ENCODE results near the gene ZBTB32. TPM values are rescaled to one million over a fixed set of nuclear protein-coding genes. Genes with fewer than 3 reads are reported as not detected.
"Not testable (repeated sequence)": the region's sequence is repeated elsewhere in the genome, so short reads cannot be mapped to it uniquely, and the experiment has no call there.

The ZBTB32 gene, protein sequence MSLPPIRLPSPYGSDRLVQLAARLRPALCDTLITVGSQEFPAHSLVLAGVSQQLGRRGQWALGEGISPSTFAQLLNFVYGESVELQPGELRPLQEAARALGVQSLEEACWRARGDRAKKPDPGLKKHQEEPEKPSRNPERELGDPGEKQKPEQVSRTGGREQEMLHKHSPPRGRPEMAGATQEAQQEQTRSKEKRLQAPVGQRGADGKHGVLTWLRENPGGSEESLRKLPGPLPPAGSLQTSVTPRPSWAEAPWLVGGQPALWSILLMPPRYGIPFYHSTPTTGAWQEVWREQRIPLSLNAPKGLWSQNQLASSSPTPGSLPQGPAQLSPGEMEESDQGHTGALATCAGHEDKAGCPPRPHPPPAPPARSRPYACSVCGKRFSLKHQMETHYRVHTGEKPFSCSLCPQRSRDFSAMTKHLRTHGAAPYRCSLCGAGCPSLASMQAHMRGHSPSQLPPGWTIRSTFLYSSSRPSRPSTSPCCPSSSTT
- not detected for polyA plus RNA-seq (2012; ENCODE audit: insufficient read depth, insufficient read length, low read depth)

DNA sequence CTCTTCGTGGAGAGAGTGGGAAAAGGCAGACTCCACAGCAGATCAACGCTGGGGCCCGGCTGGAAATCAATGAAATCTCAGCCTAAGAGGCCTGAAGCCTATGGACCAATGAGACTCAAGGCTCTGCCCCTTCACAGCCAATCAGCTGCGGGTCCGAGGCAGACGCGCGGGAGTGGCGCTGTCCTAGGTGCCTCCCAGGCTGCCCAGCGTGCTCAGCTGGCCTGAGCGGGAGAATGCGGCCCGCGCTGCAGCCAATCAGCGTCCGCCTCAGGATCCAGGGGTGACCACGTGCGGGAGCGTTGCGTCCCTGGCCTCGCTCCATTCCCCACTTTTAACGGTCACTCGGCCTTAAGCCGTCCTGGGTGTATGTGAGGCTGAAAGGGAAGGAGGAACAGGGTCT is at the start of gene ZBTB32:
TSS of gene ZBTB32 (plus strand) at position 341 of the 400 bp plus-strand sequence. CDS start 10,069 bp downstream, outside the sequence.
- TF ChIP-seq, protein P1, sequence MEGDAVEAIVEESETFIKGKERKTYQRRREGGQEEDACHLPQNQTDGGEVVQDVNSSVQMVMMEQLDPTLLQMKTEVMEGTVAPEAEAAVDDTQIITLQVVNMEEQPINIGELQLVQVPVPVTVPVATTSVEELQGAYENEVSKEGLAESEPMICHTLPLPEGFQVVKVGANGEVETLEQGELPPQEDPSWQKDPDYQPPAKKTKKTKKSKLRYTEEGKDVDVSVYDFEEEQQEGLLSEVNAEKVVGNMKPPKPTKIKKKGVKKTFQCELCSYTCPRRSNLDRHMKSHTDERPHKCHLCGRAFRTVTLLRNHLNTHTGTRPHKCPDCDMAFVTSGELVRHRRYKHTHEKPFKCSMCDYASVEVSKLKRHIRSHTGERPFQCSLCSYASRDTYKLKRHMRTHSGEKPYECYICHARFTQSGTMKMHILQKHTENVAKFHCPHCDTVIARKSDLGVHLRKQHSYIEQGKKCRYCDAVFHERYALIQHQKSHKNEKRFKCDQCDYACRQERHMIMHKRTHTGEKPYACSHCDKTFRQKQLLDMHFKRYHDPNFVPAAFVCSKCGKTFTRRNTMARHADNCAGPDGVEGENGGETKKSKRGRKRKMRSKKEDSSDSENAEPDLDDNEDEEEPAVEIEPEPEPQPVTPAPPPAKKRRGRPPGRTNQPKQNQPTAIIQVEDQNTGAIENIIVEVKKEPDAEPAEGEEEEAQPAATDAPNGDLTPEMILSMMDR (IDR thresholded peaks at IDR 0.05; ENCODE audit: low read depth, low read length) = no peak
- no peak within 1 kb of the TSS for H3K4me3 ChIP-seq (ENCODE audit: low read depth, low read length)
- H3K4me1 ChIP-seq = no peaks in the 10 kb centered on the region
- peaks cover 8% of the 10 kb centered on the region for H3K27me3 ChIP-seq
- H3K36me3 ChIP-seq = no peaks in the 10 kb centered on the region
- H3K9me3 ChIP-seq = no peaks in the 10 kb centered on the region
- DNase-seq = no peak

DNA sequence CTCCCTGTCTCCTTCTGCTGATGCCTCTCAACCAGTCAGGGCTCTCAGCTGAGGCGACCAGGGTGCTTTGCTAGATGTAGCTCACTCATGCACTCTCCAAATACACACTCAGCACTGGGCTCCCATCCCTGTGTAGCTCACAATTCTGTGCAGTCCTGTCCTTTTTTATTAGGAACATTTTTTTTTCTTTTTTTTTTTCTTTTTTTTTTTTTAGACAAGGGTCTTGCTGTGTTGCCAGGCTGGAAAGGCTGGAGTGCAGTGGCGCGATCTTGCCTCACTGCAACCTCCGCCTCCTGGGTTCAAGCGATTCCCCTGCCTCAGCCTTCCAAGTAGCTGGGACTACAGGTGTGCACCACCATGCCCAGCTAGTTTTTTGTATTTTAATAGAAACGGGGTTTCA is 49.5 kb upstream of the ZBTB32 start:
- not testable (repeated sequence) for H3K9me3 ChIP-seq; DNase-seq; H3K4me3 ChIP-seq (ENCODE audit: low read depth, low read length); H3K27me3 ChIP-seq; H3K4me1 ChIP-seq
- H3K36me3 ChIP-seq = peaks cover 67% of the 10 kb centered on the region

DNA sequence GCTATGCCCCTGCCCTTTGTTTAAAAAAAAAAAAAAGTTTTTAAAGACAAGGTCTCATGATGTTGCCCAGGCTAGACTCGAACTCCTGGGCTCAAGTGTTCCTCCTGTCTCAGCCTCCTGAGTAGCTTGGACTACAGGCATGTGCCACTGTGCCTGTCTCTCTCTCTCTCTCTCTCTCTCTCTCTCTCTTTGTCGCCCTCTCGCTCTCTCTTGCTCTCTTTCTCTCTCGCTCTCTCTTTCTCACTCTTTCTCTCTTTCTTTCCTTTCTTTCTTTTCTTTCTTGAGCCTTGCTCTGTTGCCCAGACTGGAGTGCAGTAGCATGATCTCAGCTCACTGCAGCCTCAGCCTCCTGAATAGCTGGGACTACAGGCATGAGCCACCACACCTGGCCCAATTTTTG is 48.8 kb upstream of the ZBTB32 start:
- Histone ChIP-seq H3K4me3 (ENCODE audit: low read depth, low read length) (no peak overlapping the region), H3K36me3 (peaks cover 62% of the 10 kb centered on the region), H3K9me3 (no peaks in the 10 kb centered on the region), H3K4me1 (no peaks in the 10 kb centered on the region), H3K27me3 (no peaks in the 10 kb centered on the region)
- TF ChIP-seq, protein P1 (IDR thresholded peaks at IDR 0.05; ENCODE audit: low read depth, low read length) = no peak
- DNase-seq = no peak

DNA sequence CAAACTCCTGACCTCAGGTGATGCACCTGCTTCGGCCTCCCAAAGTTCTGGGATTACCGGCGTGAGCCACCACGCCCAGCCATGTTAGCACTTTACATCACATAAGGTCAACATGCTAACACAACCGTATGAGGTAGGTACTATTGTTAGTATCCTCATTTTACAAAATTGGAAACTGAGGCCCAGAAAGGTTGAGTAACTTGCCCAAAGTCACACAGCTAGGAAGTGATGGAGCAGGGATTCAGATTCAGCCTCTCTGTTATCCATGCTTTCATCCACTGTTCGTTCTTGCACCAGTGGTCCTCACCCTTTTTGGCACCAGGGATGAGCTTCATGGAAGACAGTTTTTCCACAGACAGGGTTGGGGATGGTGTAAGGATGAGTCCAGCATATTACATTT is 47.7 kb upstream of the ZBTB32 start:
- no peaks in the 10 kb centered on the region for H3K4me1 ChIP-seq
- no peak for DNase-seq
- H3K9me3 ChIP-seq = no peaks in the 10 kb centered on the region
- peaks cover 51% of the 10 kb centered on the region for H3K36me3 ChIP-seq
- TF ChIP-seq, protein P1 (IDR thresholded peaks at IDR 0.05; ENCODE audit: low read depth, low read length) = no peak
- no peak overlapping the region for H3K4me3 ChIP-seq (ENCODE audit: low read depth, low read length)
- no peaks in the 10 kb centered on the region for H3K27me3 ChIP-seq

DNA sequence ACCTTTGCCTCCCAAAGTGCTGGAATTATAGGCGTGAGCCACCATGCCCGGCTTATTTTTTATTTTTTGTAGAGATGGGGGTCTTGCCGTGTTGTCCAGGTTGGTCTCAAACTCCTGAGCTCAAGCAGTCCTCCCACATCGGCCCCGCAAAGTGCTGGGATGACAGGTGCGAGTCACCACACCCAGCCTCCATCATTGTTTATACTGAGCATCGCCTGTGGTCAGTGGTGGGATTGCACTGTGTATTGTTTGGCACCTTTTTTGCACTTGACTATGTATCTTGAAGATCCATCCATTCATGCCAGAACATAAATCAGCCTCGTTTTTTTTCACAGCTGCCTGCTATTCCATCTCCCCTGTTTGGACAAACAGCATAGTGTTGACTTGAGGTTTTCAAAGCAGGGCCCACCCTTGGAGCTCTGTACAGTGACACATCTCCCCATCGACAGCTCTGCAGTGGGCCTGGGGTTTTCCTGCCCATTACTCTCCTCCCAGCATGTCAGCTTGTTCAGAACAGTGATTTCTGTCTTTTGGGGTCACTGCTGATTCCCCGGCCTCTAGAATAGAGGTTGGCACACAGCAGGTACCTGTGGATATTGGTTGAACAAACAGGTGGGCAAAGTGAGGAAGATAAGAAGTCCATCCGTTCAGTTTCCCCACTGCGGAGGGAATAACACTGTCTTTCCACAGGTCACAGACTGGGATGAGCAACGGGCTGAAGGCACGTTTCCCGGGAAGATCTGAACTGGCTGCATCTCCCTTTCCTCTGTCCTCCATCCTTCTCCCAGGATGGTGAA is 46.3 kb upstream of the ZBTB32 start:
- TF ChIP-seq, protein P1 (IDR thresholded peaks at IDR 0.05; ENCODE audit: low read depth, low read length) = 0 out of 2 replicates have a peak, but pooled peaks have one; percentile 6
- DNase-seq = no peak
- H3K4me3 ChIP-seq (ENCODE audit: low read depth, low read length) = no peak overlapping the region
- H3K27me3 ChIP-seq = no peaks in the 10 kb centered on the region
- H3K36me3 ChIP-seq = peaks cover 43% of the 10 kb centered on the region
- no peaks in the 10 kb centered on the region for H3K9me3 ChIP-seq
- H3K4me1 ChIP-seq = no peaks in the 10 kb centered on the region

DNA sequence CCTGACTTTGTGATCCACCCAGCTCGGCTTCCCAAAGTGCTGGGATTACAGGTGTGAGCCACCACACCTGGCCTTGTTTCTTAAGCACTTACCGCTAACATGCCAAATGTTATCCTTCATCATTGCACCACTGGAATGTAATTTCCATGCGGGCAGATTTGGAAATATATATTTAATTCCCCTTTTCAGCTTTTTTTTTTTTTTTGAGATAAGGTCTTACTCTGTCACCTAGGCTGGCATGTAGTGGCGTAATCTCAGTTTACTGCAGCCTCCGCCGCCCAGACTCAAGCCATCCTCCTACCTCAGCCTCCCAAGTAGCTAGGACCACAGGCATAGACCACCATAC is 42.4 kb upstream of the ZBTB32 start:
- no peak for DNase-seq
- TF ChIP-seq, protein P1 (IDR thresholded peaks at IDR 0.05; ENCODE audit: low read depth, low read length) = no peak
- Histone ChIP-seq H3K4me1 (no peaks in the 10 kb centered on the region), H3K4me3 (ENCODE audit: low read depth, low read length) (no peak overlapping the region), H3K27me3 (peaks cover under 1% of the 10 kb centered on the region; the same call in 1 of the 2 replicates), H3K36me3 (peaks cover 12% of the 10 kb centered on the region), H3K9me3 (no peaks in the 10 kb centered on the region)

Data from BE2C (cell line).